GM12872 (cell line): Measurements from ENCODE around the gene NAA15.

Experiments used
- CTCF ChIP-seq: IDR thresholded peaks from 3 replicates; pipeline ENCODE4 v1.5.1; 2011; ENCODE audit warnings: low read depth, mild to moderate bottlenecking, low read length, moderate library complexity; ENCODE audit not compliant: insufficient read depth

Gene NAA15

GRCh38 chr4:139267301-139267700, 34.0 kb upstream of the NAA15 start:
- TF ChIP-seq CTCF, result no peak

GRCh38 chr4:139273835-139274234, 27.5 kb upstream of the NAA15 start:
- TF ChIP-seq CTCF, result no peak

GRCh38 chr4:139274790-139275189, 26.5 kb upstream of the NAA15 start:
- no peak for TF ChIP-seq CTCF

- TF ChIP-seq CTCF, result no peak
These were observed 26.0 kb upstream of the NAA15 start for GRCh38 chr4:139275281-139275735.

GRCh38 chr4:139278485-139278884, 22.8 kb upstream of the NAA15 start:
- TF ChIP-seq CTCF, result no peak

- TF ChIP-seq CTCF, result no peak
These were observed 22.2 kb upstream of the NAA15 start for GRCh38 chr4:139278912-139279759.

- no peak for TF ChIP-seq CTCF
These were observed 21.3 kb upstream of the NAA15 start, which contains the start of gene MGARP for GRCh38 chr4:139279760-139280620. MGARP (minus strand) TSS chr4:139280225; CDS start chr4:139280158, 67 bp downstream.
